H1 (cell line): ENCODE measurements around the gene RNF13. TPM values are rescaled to one million over a fixed set of nuclear protein-coding genes. Genes with fewer than 3 reads are reported as not detected.
A peak's percentile ranks its signal among the peaks of the same experiment; 100 is the strongest.

Experiments
- CTCF ChIA-PET: fragments of 300-600 bp; sonication (Branson Sonifier 250); formaldehyde crosslinking; loops from one replicate; lab custom pipeline; 2021; ENCODE audit not compliant: partially characterized antibody; lab: Charles Lee
- POLR2A ChIA-PET: fragments of 300-600 bp; sonication (Branson Sonifier 250); formaldehyde crosslinking; loops from one replicate; lab custom pipeline; 2021; ENCODE audit warnings: inconsistent platforms; ENCODE audit not compliant: partially characterized antibody; lab: Charles Lee
- DNase-seq, 2 experiments: peaks; one replicate each; pipeline versions ENCODE4 v3.0.0 to v3.0.0-alpha.2; 2010 to 2022; ENCODE audit warnings: low spot score in 2 of 2, low read depth in 1 of 2, mixed read lengths in 1 of 2
- FAIRE-seq: peaks from 2 replicates; lab custom pipeline; 2011; peaks lifted over from hg19 to GRCh38; lab: Jason Lieb, UNC
- H2AFZ ChIP-seq: 2 replicates; pipeline ENCODE4 v1.8.1; 2012; ENCODE audit warnings: low read length, inconsistent platforms
- H2AK5ac ChIP-seq: 2 replicates; pipeline ENCODE4 v1.6.1; 2013; ENCODE audit warnings: low read depth, low read length
- H2BK120ac ChIP-seq: replicated peaks from 2 replicates; pipeline ENCODE3; 2013; ENCODE audit warnings: low read depth, low read length, inconsistent platforms
- H2BK12ac ChIP-seq: 2 replicates; pipeline ENCODE4 v1.6.1; 2013; ENCODE audit warnings: low read depth, low read length
- H2BK15ac ChIP-seq: 2 replicates; pipeline ENCODE4 v1.6.1; 2013; ENCODE audit warnings: low read length
- H2BK20ac ChIP-seq: 2 replicates; pipeline ENCODE4 v1.6.1; 2013; ENCODE audit warnings: low read length
- H2BK5ac ChIP-seq: 2 replicates; pipeline ENCODE4 v1.6.1; 2013; ENCODE audit warnings: low read depth, low read length
- H3K14ac ChIP-seq: 2 replicates; pipeline ENCODE4 v1.6.1; 2013; ENCODE audit warnings: inconsistent platforms; ENCODE audit not compliant: insufficient read length
- H3K18ac ChIP-seq: 2 replicates; pipeline ENCODE4 v1.6.1; 2013; ENCODE audit warnings: low read length; ENCODE audit errors: extremely low read depth
- H3K23ac ChIP-seq: 2 replicates; pipeline ENCODE4 v1.6.1; 2013; ENCODE audit warnings: inconsistent platforms; ENCODE audit not compliant: insufficient read length
- H3K23me2 ChIP-seq: 2 replicates; pipeline ENCODE4 v1.6.1; 2013; ENCODE audit warnings: low read depth, low read length
- H3K27ac ChIP-seq: 2 replicates; pipeline ENCODE4 v1.6.1; 2011; ENCODE audit warnings: low read depth, low read length, inconsistent platforms
- H3K27me3 ChIP-seq, 4 experiments: replicated peaks in 1 of 4; 1 replicate in 1 of 4; 2 replicates in 3 of 4; pipeline versions ENCODE4 v1.6.1 to v1.8.1; 2011 to 2013; ENCODE audit warnings: low read length in 3 of 4, mild to moderate bottlenecking in 3 of 4, inconsistent platforms in 2 of 4, mixed read lengths in 2 of 4, moderate library complexity in 1 of 4; ENCODE audit not compliant: control insufficient read depth in 3 of 4, insufficient read depth in 3 of 4; ENCODE audit errors: extremely low read depth in 1 of 4
- H3K36me3 ChIP-seq, 4 experiments: 2 replicates each; pipeline versions ENCODE4 v1.6.1 to v1.8.1; 2011 to 2013; ENCODE audit warnings: mild to moderate bottlenecking in 4 of 4, low read length in 3 of 4, moderate library complexity in 2 of 4, control low read depth in 1 of 4, inconsistent platforms in 1 of 4; ENCODE audit not compliant: insufficient read depth in 4 of 4, control insufficient read depth in 2 of 4
- H3K4ac ChIP-seq: replicated peaks from 2 replicates; pipeline ENCODE3; 2013; ENCODE audit warnings: low read length, low read depth, mixed read lengths, inconsistent platforms; ENCODE audit not compliant: insufficient read length
- H3K4me1 ChIP-seq, 4 experiments: replicated peaks in 1 of 4; 1 replicate in 1 of 4; 2 replicates in 3 of 4; pipeline versions ENCODE4 v1.6.1 to v1.8.1; 2011 to 2013; ENCODE audit warnings: low read length in 3 of 4, inconsistent platforms in 2 of 4, mixed read lengths in 1 of 4; ENCODE audit not compliant: insufficient read depth in 4 of 4, control insufficient read depth in 3 of 4
- H3K4me2 ChIP-seq, 2 experiments: 2 replicates each; pipeline versions ENCODE4 v1.6.1 to v1.8.1; 2011 to 2013; ENCODE audit warnings: low read depth in 2 of 2, low read length in 2 of 2, control low read depth in 1 of 2, inconsistent platforms in 1 of 2, mild to moderate bottlenecking in 1 of 2; ENCODE audit not compliant: insufficient read depth in 1 of 2
- H3K4me3 ChIP-seq, 4 experiments: fragments of 200-600, 300-600 bp in 1 of 4; sonication (generic), shearing (Covaris generic), sonication (Bioruptor Twin) in 1 of 4; 2 replicates each; pipeline versions ENCODE4 v1.5.1 to v1.8.1; 2011 to 2016; ENCODE audit warnings: low read length in 4 of 4, low read depth in 3 of 4, control low read depth in 2 of 4, inconsistent platforms in 2 of 4, mild to moderate bottlenecking in 2 of 4, mixed read lengths in 1 of 4, moderate library complexity in 1 of 4; ENCODE audit not compliant: insufficient read depth in 2 of 4; ENCODE audit errors: extremely low read depth in 1 of 4
- H3K56ac ChIP-seq: replicated peaks from 2 replicates; pipeline ENCODE3; 2013; ENCODE audit warnings: low read depth, mild to moderate bottlenecking, mixed read lengths, low read length, inconsistent platforms; ENCODE audit not compliant: insufficient read length
- H3K79me1 ChIP-seq: 2 replicates; pipeline ENCODE4 v1.6.1; 2013; ENCODE audit warnings: low read depth, low read length, control low read depth
- H3K79me2 ChIP-seq, 2 experiments: 2 replicates each; pipeline versions ENCODE4 v1.6.1 to v1.8.1; 2012 to 2013; ENCODE audit warnings: low read length in 2 of 2, mild to moderate bottlenecking in 2 of 2, inconsistent platforms in 1 of 2; ENCODE audit not compliant: insufficient read depth in 2 of 2, control insufficient read depth in 1 of 2
- H3K9ac ChIP-seq, 4 experiments: replicated peaks in 1 of 4; 1 replicate in 1 of 4; 2 replicates in 3 of 4; pipeline versions ENCODE4 v1.6.1 to v1.8.1; 2011 to 2013; ENCODE audit warnings: low read depth in 3 of 4, low read length in 3 of 4, control low read depth in 2 of 4, mild to moderate bottlenecking in 2 of 4, moderate library complexity in 2 of 4, inconsistent platforms in 1 of 4; ENCODE audit errors: extremely low read depth in 1 of 4
- H3K9me3 ChIP-seq, 2 experiments: 2 replicates each; pipeline versions ENCODE4 v1.6.1 to v1.8.1; 2012 to 2013; ENCODE audit warnings: mild to moderate bottlenecking in 2 of 2, moderate library complexity in 2 of 2, control low read depth in 1 of 2, inconsistent platforms in 1 of 2, low read depth in 1 of 2, low read length in 1 of 2, mixed read lengths in 1 of 2; ENCODE audit not compliant: insufficient read depth in 2 of 2
- H4K20me1 ChIP-seq, 2 experiments: replicated peaks in 1 of 2; 2 replicates each; pipeline versions ENCODE3 to v1.8.1; 2011 to 2013; ENCODE audit warnings: inconsistent platforms in 2 of 2, low read length in 2 of 2, mild to moderate bottlenecking in 1 of 2; ENCODE audit not compliant: insufficient read depth in 2 of 2, control insufficient read depth in 1 of 2
- H4K5ac ChIP-seq: 2 replicates; pipeline ENCODE4 v1.6.1; 2013; ENCODE audit warnings: low read length, low read depth, mixed read lengths, inconsistent platforms; ENCODE audit not compliant: insufficient read length
- H4K8ac ChIP-seq: 2 replicates; pipeline ENCODE4 v1.8.0; 2013; ENCODE audit warnings: mild to moderate bottlenecking, moderate library complexity, low read length, inconsistent platforms; ENCODE audit not compliant: insufficient read depth; ENCODE audit errors: extremely low read depth
- H4K91ac ChIP-seq: replicated peaks from 2 replicates; pipeline ENCODE3; 2013; ENCODE audit warnings: low read length, mixed read lengths, inconsistent platforms; ENCODE audit not compliant: insufficient read length
- CTCF ChIP-seq, 3 experiments: IDR thresholded peaks; 1 replicate in 2 of 3; 2 replicates in 1 of 3; pipeline versions ENCODE4 v1.5.1 to v1.6.1; 2011; ENCODE audit warnings: low read length in 3 of 3, mild to moderate bottlenecking in 3 of 3, inconsistent platforms in 2 of 3, low read depth in 1 of 3, moderate library complexity in 1 of 3; ENCODE audit not compliant: insufficient read depth in 1 of 3; ENCODE audit errors: control extremely low read depth in 1 of 3
- ZNF274 ChIP-seq: IDR thresholded peaks from 2 replicates; pipeline ENCODE4 v1.7.0; 2012; ENCODE audit warnings: low read length, borderline replicate concordance; ENCODE audit errors: extremely low read depth
- WGBS, 2 experiments: shearing (Covaris generic) in 1 of 2; methylation state at CpG; one replicate each; pipeline versions ENCODE4 v1.1.6 to v1.1.7; 2013 to 2015; ENCODE audit warnings: low lambda C conversion rate in 2 of 2, mixed read lengths in 2 of 2, inconsistent platforms in 1 of 2, low coverage in 1 of 2, missing lambda C conversion rate in 1 of 2; ENCODE audit not compliant: insufficient replicate concordance in 2 of 2, insufficient coverage in 1 of 2, insufficient read length in 1 of 2; ENCODE audit errors: extremely low coverage in 1 of 2, missing lambda C conversion rate in 1 of 2; 5-methylcytosine and 5-hydroxymethylcytosine counted together
- polyA plus RNA-seq, 7 experiments: library from polyadenylated mRNA; depleted of rRNA in 3 of 7; stranded (reverse) in 5 of 7; unstranded in 2 of 7; fragments of >200 nt in 5 of 7; fragments of 200-250 nt in 2 of 7; gene quantifications; 1 replicate in 5 of 7; 2 replicates in 1 of 7; 4 replicates in 1 of 7; pipeline versions ENCODE4 v1.2.1 to v1.2.3, GENCODE V29; 2011 to 2013; ENCODE audit warnings: missing spikeins in 2 of 7, mixed read lengths in 2 of 7
- total RNA-seq: library from RNA; stranded (reverse); fragmentation: NEBNext Ultra II Directional; extraction: Animal tissue kit (Norgen Biotek cat#: 25700); gene quantifications from 2 replicates; pipeline ENCODE4 v1.2.1, GENCODE V29; 2021

The RNF13 gene
- total and polyA plus RNA-seq, 2 of the 8 experiments (the other 6 are each of a cell fraction or from before 2014, with no cell fraction given) = 19.4 to 35.4 TPM

GRCh38 chr3:149992416-149993058 lies 179.5 kb downstream of the RNF13 start:
- no peaks in the 10 kb centered on the region for H4K20me1 ChIP-seq
- no peak overlapping the region for H2AK5ac ChIP-seq
- ChIA-PET CTCF (interaction anchor here (0.6 to 1.6 kb wide), 8 partner anchors 11 to 870 kb away, joined by 3 read pairs; no protein-coding TSS in a partner anchor), POLR2A (interaction anchor here (1.3 kb wide), 1 partner anchor 21 kb away, joined by 4 read pairs; no protein-coding TSS in a partner anchor)
- no peaks in the 10 kb centered on the region for H3K79me1 ChIP-seq
- no peak overlapping the region for H4K5ac ChIP-seq
- H3K27ac ChIP-seq = no peak overlapping the region
- H3K79me2 ChIP-seq = no peaks in the 10 kb centered on the region
- no peak overlapping the region for H3K56ac ChIP-seq
- 0 out of 2 replicates have a peak overlapping the region, but pooled peaks have one; percentile 80 for H2BK12ac ChIP-seq
- peak in 1 of 2 experiments; percentile 50 for DNase-seq
- H3K4me1 ChIP-seq = peaks cover 0 to 9% (median 4%) of the 10 kb centered on the region in 4 experiments; a peak in 4 of 7 replicates
- H3K18ac ChIP-seq = peak overlapping the region; percentile 60
- no peaks in the 10 kb centered on the region for H3K27me3 ChIP-seq
- H2BK15ac ChIP-seq = no peak overlapping the region
- H3K14ac ChIP-seq = no peak overlapping the region
- H3K23ac ChIP-seq = no peak overlapping the region
- H2BK20ac ChIP-seq = no peak overlapping the region
- H3K4ac ChIP-seq = peak overlapping the region; percentile 81
- 0 out of 2 replicates have a peak overlapping the region, but pooled peaks have one; percentile 2 for H2AFZ ChIP-seq
- H2BK120ac ChIP-seq = peak overlapping the region; percentile 78
- FAIRE-seq = no peak
- H4K8ac ChIP-seq = peak overlapping the region; percentile 65; the same call in 1 of the 2 replicates
- H4K91ac ChIP-seq = peak overlapping the region; percentile 93
- WGBS, 2 experiments = 84% methylated on average over 4 of the region's 4 CpGs; no CpG with 5 or more reads in 1 of the 2 experiments
- H2BK5ac ChIP-seq = peak overlapping the region; percentile 75; the same call in 1 of the 2 replicates
- no peak overlapping the region for H3K9ac ChIP-seq
- TF ChIP-seq CTCF (IDR thresholded peaks at IDR 0.05; ENCODE audit: control extremely low read depth in 1 of 3, insufficient read depth in 1 of 3, low read depth in 1 of 3, low read length in 3 of 3) = peak in 2 of 3 experiments; percentile 46 to 47; a peak in 2 of 4 replicates
- no peak for TF ChIP-seq ZNF274
- no peak overlapping the region for H3K4me3 ChIP-seq
- peak overlapping the region in 1 of 2 experiments; percentile 36; a peak in 1 of 4 replicates for H3K4me2 ChIP-seq
- H3K36me3 ChIP-seq = no peaks in the 10 kb centered on the region
- H3K23me2 ChIP-seq = no peaks in the 10 kb centered on the region
- 0 out of 4 replicates have a peak, but pooled peaks cover 0 to 2% of the 10 kb centered on the region in 2 experiments for H3K9me3 ChIP-seq
